Raji (cell line): ENCODE results near the gene FOLR2.

Source experiments
- POLR2A ChIP-seq: IDR thresholded peaks from 2 replicates; pipeline ENCODE4 v1.6.1; 2011; ENCODE audit warnings: low read depth, low read length, control low read depth; ENCODE audit not compliant: insufficient read depth

The FOLR2 gene

GRCh38 chr11:72236083-72236697, 19.6 kb downstream of the FOLR2 start:
- no peak for TF ChIP-seq POLR2A

DNA sequence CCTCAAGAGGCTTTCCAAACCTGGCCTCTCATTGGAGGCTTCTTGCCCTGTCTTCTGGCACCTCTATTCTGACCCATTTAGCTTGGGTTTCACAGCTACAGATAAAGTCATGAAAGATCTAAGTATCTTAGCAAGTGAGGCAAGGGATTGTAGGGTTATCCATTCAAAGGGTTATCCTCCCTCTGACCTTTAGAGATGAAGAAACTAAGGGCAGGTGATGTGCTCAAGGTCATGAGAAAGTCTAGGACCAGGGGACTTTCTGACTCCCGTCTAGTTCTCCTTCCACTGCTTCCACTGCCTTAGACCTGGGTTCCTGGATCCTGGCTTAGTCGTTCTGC, 20.1 kb downstream of the FOLR2 start:
- no peak for TF ChIP-seq POLR2A

GRCh38 chr11:72237112-72237931, 20.7 kb downstream of the FOLR2 start:
- TF ChIP-seq POLR2A: no peak

DNA sequence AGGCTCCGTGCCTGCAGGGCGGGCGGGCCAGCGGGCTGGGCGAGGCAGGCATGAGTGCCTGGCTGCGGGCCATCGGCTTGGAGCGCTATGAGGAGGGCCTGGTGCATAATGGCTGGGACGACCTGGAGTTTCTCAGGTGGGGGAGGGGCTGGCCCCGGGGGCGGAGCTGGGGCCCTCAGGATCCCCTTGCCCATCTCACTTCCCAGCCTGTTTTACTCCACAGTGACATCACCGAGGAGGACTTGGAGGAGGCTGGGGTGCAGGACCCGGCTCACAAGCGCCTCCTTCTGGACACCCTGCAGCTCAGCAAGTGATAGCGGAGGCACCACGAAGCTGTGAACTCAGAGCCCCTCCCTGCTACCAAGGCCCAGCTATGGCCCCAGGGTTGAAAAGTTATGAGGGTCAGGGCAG, 21.5 kb downstream of the FOLR2 start:
- TF ChIP-seq POLR2A: no peak

DNA sequence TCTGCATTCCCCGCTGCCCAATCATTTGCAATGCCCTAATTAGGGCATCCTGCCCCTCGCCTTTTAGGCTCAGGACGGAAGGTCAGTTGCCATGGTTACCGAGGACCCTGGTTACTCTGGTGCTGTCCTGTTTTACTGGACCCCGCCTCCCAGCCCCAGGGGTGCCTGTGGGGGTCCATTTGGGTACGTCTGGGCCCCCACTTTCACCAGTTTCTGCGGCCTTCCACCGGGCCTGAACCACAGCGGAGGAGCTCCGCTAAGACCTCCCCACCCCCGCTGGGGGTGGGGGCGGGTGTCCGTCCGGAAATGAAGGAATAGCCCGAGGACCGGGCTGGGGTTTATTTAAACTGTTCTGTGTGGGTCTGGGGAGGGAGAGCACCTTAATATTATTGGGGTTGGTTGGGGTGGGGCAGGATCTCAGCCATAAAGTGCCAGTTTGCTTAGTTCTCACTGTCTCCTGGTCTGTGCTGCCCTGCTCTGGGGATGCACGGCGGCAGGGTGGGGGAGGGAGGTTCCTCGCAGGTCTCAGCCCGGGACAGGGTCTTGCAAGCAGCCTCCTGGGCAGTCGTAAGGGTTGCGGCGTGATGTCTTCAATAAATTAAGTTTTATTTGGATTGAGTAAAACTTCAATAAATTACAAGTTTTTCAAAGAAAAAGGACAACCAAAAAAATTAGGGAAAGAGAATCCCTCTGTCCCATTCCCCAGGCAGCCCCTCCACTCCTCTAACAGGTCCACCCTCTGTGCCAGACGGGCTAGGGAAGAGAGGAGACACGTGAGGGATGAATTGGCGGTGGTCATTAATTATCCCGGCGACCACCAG, 22.1 kb downstream of the FOLR2 start:
- TF ChIP-seq POLR2A: no peak

GRCh38 chr11:72239313-72239848, 22.8 kb downstream of the FOLR2 start:
- TF ChIP-seq POLR2A: 0 out of 2 replicates have a peak, but pooled peaks have one; percentile 18

DNA sequence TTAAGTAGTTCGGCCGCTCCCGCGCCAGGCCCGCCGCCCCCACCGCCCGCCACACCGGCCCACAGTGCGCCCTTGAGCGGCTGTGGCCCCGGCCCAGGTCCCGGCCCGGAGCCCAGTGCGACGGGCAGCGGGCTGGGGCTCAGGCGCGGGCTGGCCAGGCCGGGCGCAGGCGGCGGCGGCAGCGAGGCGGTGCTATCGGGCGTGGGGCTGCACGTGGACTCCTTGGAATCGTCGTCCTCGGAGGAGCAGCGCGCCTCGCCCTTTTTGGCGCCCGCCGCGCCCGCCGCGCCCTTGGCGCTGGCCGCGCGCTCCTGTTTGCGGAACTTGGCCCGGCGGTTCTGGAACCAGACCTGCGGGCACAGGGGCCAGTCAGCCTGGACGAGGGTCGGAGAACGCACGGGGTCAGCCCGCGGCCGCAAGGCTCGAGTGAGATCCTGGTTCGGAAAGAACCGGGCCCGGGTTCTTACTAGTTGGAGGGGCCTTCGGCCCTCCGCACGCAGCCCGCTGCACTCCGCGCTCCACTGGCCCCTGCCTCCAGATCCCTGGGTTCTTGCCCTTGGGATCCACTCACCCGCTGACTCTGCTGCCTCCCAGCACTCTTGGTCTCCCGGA, 23.4 kb downstream of the FOLR2 start:
- TF ChIP-seq POLR2A: no peak

- TF ChIP-seq POLR2A: no peak
Observed at GRCh38 chr11:72240461-72241290, 24.1 kb downstream of the FOLR2 start.

- TF ChIP-seq POLR2A: no peak
Observed at GRCh38 chr11:72241291-72241781, 24.7 kb downstream of the FOLR2 start.

- no peak for TF ChIP-seq POLR2A
Observed at GRCh38 chr11:72242141-72242540, 25.5 kb downstream of the FOLR2 start.

- no peak for TF ChIP-seq POLR2A
Observed at GRCh38 chr11:72243173-72244059, 26.8 kb downstream of the FOLR2 start.

GRCh38 chr11:72244060-72244360, 27.4 kb downstream of the FOLR2 start, which contains the start of gene PHOX2A:
TSS of gene PHOX2A (minus strand) at chr11:72244176. CDS start at chr11:72244004, 172 bp downstream.
- TF ChIP-seq POLR2A: no peak
